B cell (primary cell): ENCODE results near the gene TMEM120B. TPM values are rescaled to one million over a fixed set of nuclear protein-coding genes. Genes with fewer than 3 reads are reported as not detected.

ENCODE experiments used
- ATAC-seq: fragments of 200-7000 bp; cut with Tn5 transposase; one replicate; pipeline ENCODE4 v1.10.0; 2021; ENCODE audit warnings: low read depth, mild to moderate bottlenecking, moderate number of reproducible peaks, moderate library complexity
- CTCF ChIA-PET: fragments of 350-600 bp; sonication (Branson Sonifier 250); formaldehyde crosslinking; loops from one replicate; lab custom pipeline; 2021; ENCODE audit warnings: antibody characterized with exemption, inconsistent platforms; lab: Charles Lee
- POLR2A ChIA-PET: fragments of 350-600 bp; sonication (Branson Sonifier 250); formaldehyde crosslinking; loops from one replicate; lab custom pipeline; 2021; ENCODE audit warnings: antibody characterized with exemption; lab: Charles Lee
- DNase-seq: peaks from one replicate; pipeline ENCODE4 v3.0.0; 2013
- H2AFZ ChIP-seq: 2 replicates; pipeline ENCODE4 v1.6.1; 2012; ENCODE audit warnings: mild to moderate bottlenecking, low read depth, low read length; ENCODE audit not compliant: insufficient read depth, poor library complexity, severe bottlenecking
- H3K27ac ChIP-seq, 2 donors: 1 replicate in 1 of 2; 2 replicates in 1 of 2; pipeline ENCODE4 v1.5.1; 2012 to 2013; ENCODE audit warnings: low read length in 2 of 2, mild to moderate bottlenecking in 2 of 2, moderate library complexity in 1 of 2
- H3K27me3 ChIP-seq, 4 experiments: fragments of 200-600 bp in 1 of 4; sonication (generic) in 1 of 4; replicated peaks in 1 of 4; 1 replicate in 2 of 4; 2 replicates in 2 of 4; pipeline versions ENCODE4 v1.6.1 to v1.7.0; 2013 to 2016; ENCODE audit warnings: low read length in 3 of 4, mild to moderate bottlenecking in 2 of 4, mixed read lengths in 1 of 4, moderate library complexity in 1 of 4; ENCODE audit not compliant: insufficient read depth in 4 of 4, control insufficient read depth in 3 of 4; ENCODE audit errors: control extremely low read depth in 1 of 4
- H3K36me3 ChIP-seq, 2 experiments: replicated peaks in 1 of 2; 1 replicate in 1 of 2; 2 replicates in 1 of 2; pipeline versions ENCODE4 v1.6.1 to v1.7.1; 2013; ENCODE audit warnings: low read length in 1 of 2; ENCODE audit not compliant: insufficient read depth in 2 of 2, control insufficient read depth in 1 of 2; ENCODE audit errors: control extremely low read depth in 1 of 2, extremely low read depth in 1 of 2
- H3K4me1 ChIP-seq, 2 donors: fragments of 200-600 bp in 1 of 2; sonication (generic) in 1 of 2; 1 replicate in 1 of 2; 2 replicates in 1 of 2; pipeline versions ENCODE4 v1.5.1 to v1.6.1; 2013 to 2017; ENCODE audit warnings: low read length in 2 of 2; ENCODE audit not compliant: control insufficient read depth in 2 of 2, insufficient read depth in 2 of 2
- H3K4me2 ChIP-seq: replicated peaks from 2 replicates; pipeline ENCODE3; 2012; ENCODE audit warnings: mild to moderate bottlenecking, low read depth, low read length; ENCODE audit not compliant: poor library complexity, severe bottlenecking
- H3K4me3 ChIP-seq, 5 experiments: fragments of 200-600 bp in 1 of 5; sonication (generic) in 1 of 5; 1 replicate in 3 of 5; 2 replicates in 2 of 5; pipeline versions ENCODE4 v1.5.1 to v1.7.0; 2011 to 2016; ENCODE audit warnings: low read length in 4 of 5, mild to moderate bottlenecking in 4 of 5, low read depth in 2 of 5, control low read depth in 1 of 5, moderate library complexity in 1 of 5; ENCODE audit not compliant: insufficient read depth in 1 of 5; ENCODE audit errors: control extremely low read depth in 1 of 5, extremely low read depth in 1 of 5
- H3K79me2 ChIP-seq: fragments of 200-600 bp; sonication (generic); one replicate; pipeline ENCODE4 v1.6.0; 2016; ENCODE audit warnings: low read length; ENCODE audit not compliant: control insufficient read depth, insufficient read depth
- H3K9ac ChIP-seq: fragments of 200-600 bp; sonication (generic); 2 replicates; pipeline ENCODE4 v1.6.1; 2017; ENCODE audit warnings: mild to moderate bottlenecking, low read length, moderate library complexity
- H3K9me3 ChIP-seq, 3 donors: one replicate each; pipeline versions ENCODE4 v1.6.1 to v1.7.1; 2013; ENCODE audit warnings: low read length in 2 of 3; ENCODE audit not compliant: control insufficient read depth in 2 of 3, insufficient read depth in 1 of 3; ENCODE audit errors: control extremely low read depth in 1 of 3
- H4K20me1 ChIP-seq: 2 replicates; pipeline ENCODE4 v1.6.0; 2012; ENCODE audit warnings: mild to moderate bottlenecking, low read length; ENCODE audit not compliant: insufficient read depth, control insufficient read depth, poor library complexity, severe bottlenecking
- H3K27ac Mint-ChIP-seq: one replicate; pipeline ENCODE4 v1.8.0; 2021; ENCODE audit warnings: mixed read lengths
- H3K27me3 Mint-ChIP-seq: one replicate; pipeline ENCODE4 v1.8.0; 2021; ENCODE audit warnings: mixed read lengths
- H3K4me1 Mint-ChIP-seq: one replicate; pipeline ENCODE4 v1.8.0; 2021; ENCODE audit warnings: mixed read lengths
- H3K4me3 Mint-ChIP-seq: one replicate; pipeline ENCODE4 v1.8.0; 2021; ENCODE audit warnings: mixed read lengths
- H3K9me3 Mint-ChIP-seq: one replicate; pipeline ENCODE4 v1.8.0; 2022; ENCODE audit warnings: mixed read lengths; ENCODE audit not compliant: insufficient read depth
- EZH2 ChIP-seq: IDR thresholded peaks from 2 replicates; pipeline ENCODE4 v1.6.1; 2012; ENCODE audit warnings: borderline replicate concordance, low read depth, mild to moderate bottlenecking, moderate library complexity, low read length; ENCODE audit not compliant: insufficient read depth, poor library complexity, severe bottlenecking
- WGBS: methylation state at CpG from one replicate; pipeline ENCODE4 v1.1.5; 2013; ENCODE audit warnings: missing lambda C conversion rate; ENCODE audit not compliant: insufficient coverage; 5-methylcytosine and 5-hydroxymethylcytosine counted together
- intact Hi-C: fragments of 100-400 bp; cut with micrococcal nuclease; formaldehyde crosslinking; loops from one replicate; pipeline ENCODE4 v1.10.0; 2022
- polyA plus RNA-seq: library from polyadenylated mRNA; depleted of rRNA; stranded (reverse); fragments of >200 nt; gene quantifications from 2 replicates; pipeline ENCODE4 v1.2.3, GENCODE V29; 2012
- total RNA-seq, 2 donors: library from RNA; stranded (reverse); fragments of 120-200 nt in 1 of 2; gene quantifications; 1 replicate in 1 of 2; 2 replicates in 1 of 2; pipeline versions ENCODE4 v1.2.3 to v1.2.4, GENCODE V29; 2013 to 2022
- TF ChIP-seq, protein P1 (sequence below): fragments of 200-600 bp; IDR thresholded peaks from one replicate; pipeline ENCODE4 v1.8.0; 2022; ENCODE audit warnings: antibody characterized with exemption, mild to moderate bottlenecking

The TMEM120B gene
- total and polyA plus RNA-seq, 2 donors (not counting 1 experiment from before 2014, with no cell fraction given), result 9.2 to 9.7 TPM

DNA sequence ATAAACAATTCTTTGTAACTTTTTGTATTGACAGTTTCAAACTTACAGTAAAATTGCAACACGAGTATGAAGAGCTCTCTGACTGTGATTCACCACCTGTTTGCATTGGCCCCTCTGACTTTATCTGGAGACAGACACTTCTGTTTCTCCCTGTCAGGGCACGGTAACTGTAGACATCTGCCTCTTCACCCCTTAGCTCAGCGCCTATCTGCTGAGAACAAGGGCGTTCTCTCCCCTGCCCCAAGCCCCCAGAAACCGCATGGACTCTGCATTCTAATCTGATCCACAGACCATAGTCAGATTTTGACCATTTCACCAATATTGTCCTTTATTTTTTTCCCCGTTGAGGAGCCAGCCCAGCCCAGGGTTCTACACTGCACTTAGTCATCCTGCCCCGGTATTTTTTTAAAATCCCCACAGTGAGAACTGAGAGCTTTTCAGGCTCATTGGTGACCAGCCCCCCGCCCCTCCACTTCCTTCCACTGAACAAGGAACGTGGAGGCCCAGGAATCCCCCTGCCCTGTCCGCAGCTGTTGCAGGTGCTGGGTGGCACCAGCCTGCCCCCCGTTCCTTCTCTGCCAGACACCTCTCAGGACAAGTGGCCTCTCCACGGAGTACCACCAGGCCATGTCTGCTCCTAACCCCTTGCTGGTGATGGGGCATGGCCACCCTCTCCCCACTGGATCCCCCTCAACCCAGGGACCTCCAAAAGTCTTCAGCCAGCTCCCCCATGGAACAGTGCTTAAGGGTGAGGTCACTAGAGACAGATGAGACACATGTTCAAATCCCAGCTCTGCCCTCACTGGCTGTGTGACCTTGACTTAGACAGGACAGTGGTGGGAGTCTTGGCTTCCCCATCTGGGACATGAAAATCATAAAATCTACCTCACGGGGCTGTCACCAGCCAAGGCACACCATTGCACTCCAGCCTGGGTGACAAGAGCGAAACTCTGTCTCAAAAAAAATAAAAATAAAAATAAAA lies 69.7 kb downstream of the TMEM120B start:
- H3K4me1 ChIP-seq, result peaks cover 55 to 73% of the 10 kb centered on the region in 2 donors
- H3K4me1 Mint-ChIP-seq, result peaks cover 58% of the 10 kb centered on the region
- H3K27me3 Mint-ChIP-seq, result no peaks in the 10 kb centered on the region
- H3K4me3 Mint-ChIP-seq, result peak overlapping the region; percentile 80
- H3K79me2 ChIP-seq, result peaks cover 100% of the 10 kb centered on the region
- TF ChIP-seq, protein P1, sequence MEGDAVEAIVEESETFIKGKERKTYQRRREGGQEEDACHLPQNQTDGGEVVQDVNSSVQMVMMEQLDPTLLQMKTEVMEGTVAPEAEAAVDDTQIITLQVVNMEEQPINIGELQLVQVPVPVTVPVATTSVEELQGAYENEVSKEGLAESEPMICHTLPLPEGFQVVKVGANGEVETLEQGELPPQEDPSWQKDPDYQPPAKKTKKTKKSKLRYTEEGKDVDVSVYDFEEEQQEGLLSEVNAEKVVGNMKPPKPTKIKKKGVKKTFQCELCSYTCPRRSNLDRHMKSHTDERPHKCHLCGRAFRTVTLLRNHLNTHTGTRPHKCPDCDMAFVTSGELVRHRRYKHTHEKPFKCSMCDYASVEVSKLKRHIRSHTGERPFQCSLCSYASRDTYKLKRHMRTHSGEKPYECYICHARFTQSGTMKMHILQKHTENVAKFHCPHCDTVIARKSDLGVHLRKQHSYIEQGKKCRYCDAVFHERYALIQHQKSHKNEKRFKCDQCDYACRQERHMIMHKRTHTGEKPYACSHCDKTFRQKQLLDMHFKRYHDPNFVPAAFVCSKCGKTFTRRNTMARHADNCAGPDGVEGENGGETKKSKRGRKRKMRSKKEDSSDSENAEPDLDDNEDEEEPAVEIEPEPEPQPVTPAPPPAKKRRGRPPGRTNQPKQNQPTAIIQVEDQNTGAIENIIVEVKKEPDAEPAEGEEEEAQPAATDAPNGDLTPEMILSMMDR, result no peak
- TF ChIP-seq EZH2, result no peak
- POLR2A ChIA-PET, result interaction anchor here (0.5 to 3.4 kb wide), 12 partner anchors 8 to 248 kb away, joined by 3 to 60 read pairs (median 4); partner anchors contain the start of genes RHOF and TMEM120B
- CTCF ChIA-PET, result interaction anchor here (1.0 to 33.5 kb wide), 4 partner anchors 9 to 114 kb away, joined by 4 to 1947 read pairs (median 14); partner anchors contain the start of genes RHOF, SETD1B and TMEM120B
- H3K9me3 ChIP-seq, result no peaks in the 10 kb centered on the region
- H3K36me3 ChIP-seq, result peaks cover 0 to 49% of the 10 kb centered on the region in 2 experiments
- no peaks in the 10 kb centered on the region for H3K27me3 ChIP-seq
- H3K4me2 ChIP-seq, result peak overlapping the region; percentile 72
- WGBS, result 2% methylated on average over 12 of the region's 14 CpGs
- peak overlapping the region; percentile 50 for H3K9ac ChIP-seq
- intact Hi-C loops, result loop anchor here (1.0 kb wide), 1 partner anchor 10 kb away; no protein-coding TSS in a partner anchor
- H4K20me1 ChIP-seq, result peaks cover 19% of the 10 kb centered on the region
- no peak overlapping the region for H2AFZ ChIP-seq
- ATAC-seq (peak; percentile 66), DNase-seq (peak; percentile 78)
- peak overlapping the region in 3 of 5 experiments; percentile 11 to 51 (median 21) for H3K4me3 ChIP-seq
- no peaks in the 10 kb centered on the region for H3K9me3 Mint-ChIP-seq
- peak overlapping the region; percentile 91 for H3K27ac Mint-ChIP-seq
- H3K27ac ChIP-seq, result peak overlapping the region; percentile 89 to 96
